Pons (tissue), 1 donor: ENCODE results near the gene EVA1A.
"Not testable (repeated sequence)": the region's sequence is repeated elsewhere in the genome, so short reads cannot be mapped to it uniquely, and the experiment has no call there.

Experiments
- DNase-seq: peaks from one replicate; pipeline ENCODE4 v3.0.0-alpha.2; 2016; ENCODE audit warnings: low spot score

EVA1A gene

GRCh38 chr2:75517547-75518230, 43.0 kb downstream of the EVA1A start:
- DNase-seq = no peak

- no peak for DNase-seq
Observed at GRCh38 chr2:75516378-75517360, 44.1 kb downstream of the EVA1A start.

- no peak for DNase-seq
Observed at GRCh38 chr2:75515584-75516368, 45.0 kb downstream of the EVA1A start.

GRCh38 chr2:75513616-75514170, 47.0 kb downstream of the EVA1A start:
- DNase-seq = no peak

- DNase-seq = no peak
Observed at GRCh38 chr2:75512455-75513212, 48.1 kb downstream of the EVA1A start.

- no peak for DNase-seq
Observed at GRCh38 chr2:75506101-75506697, 54.5 kb downstream of the EVA1A start.

GRCh38 chr2:75505012-75505411, 55.7 kb downstream of the EVA1A start:
- no peak for DNase-seq

- no peak for DNase-seq
Observed at GRCh38 chr2:75503048-75503607, 57.6 kb downstream of the EVA1A start.

- DNase-seq = no peak
Observed at GRCh38 chr2:75500633-75501032, 60.1 kb downstream of the EVA1A start.

- no peak for DNase-seq
Observed at GRCh38 chr2:75499534-75499933, 61.2 kb downstream of the EVA1A start.

- DNase-seq = no peak
Observed at GRCh38 chr2:75498907-75499306, 61.8 kb downstream of the EVA1A start.

GRCh38 chr2:75497256-75497655, 63.5 kb downstream of the EVA1A start:
- DNase-seq = no peak

- no peak for DNase-seq
Observed at GRCh38 chr2:75495862-75496261, 64.9 kb downstream of the EVA1A start.

- no peak for DNase-seq
Observed at GRCh38 chr2:75494137-75494769, 66.5 kb downstream of the EVA1A start.

- DNase-seq = no peak
Observed at GRCh38 chr2:75493230-75493629, 67.5 kb downstream of the EVA1A start.

GRCh38 chr2:75491129-75491753, 69.5 kb downstream of the EVA1A start:
- no peak for DNase-seq

- no peak for DNase-seq
Observed at GRCh38 chr2:75489721-75490120, 71.0 kb downstream of the EVA1A start.

GRCh38 chr2:75488157-75488556, 72.6 kb downstream of the EVA1A start:
- DNase-seq = no peak

- DNase-seq = not testable (repeated sequence)
Observed at GRCh38 chr2:75486735-75487134, 74.0 kb downstream of the EVA1A start.

GRCh38 chr2:75484840-75485239, 75.9 kb downstream of the EVA1A start:
- no peak for DNase-seq
